ENCODE results near the gene GKAP1.

DNA sequence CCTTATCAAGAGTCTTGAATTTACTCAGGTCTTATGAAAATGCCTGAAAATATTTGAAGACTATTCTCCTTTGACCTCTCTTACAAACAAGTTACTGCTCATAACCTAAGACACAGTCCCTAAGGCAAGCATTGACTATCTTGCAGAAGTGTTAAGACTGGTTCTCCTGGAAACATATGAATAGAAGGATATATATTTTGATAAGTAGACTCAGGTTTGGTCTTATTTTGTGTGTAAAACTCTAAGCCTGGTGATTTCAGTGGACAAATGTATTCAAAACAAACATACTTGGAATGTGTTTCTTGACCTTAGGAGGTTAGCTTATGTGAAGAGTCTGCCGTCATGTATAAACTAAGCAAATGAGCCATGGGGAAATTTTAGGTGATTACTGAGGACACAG is 102.3 kb downstream of the GKAP1 start:
- TF ChIP-seq EZH2 (IDR thresholded peaks at IDR 0.05; ENCODE audit: low read depth, unreplicated experiment) (no peak), POLR2AphosphoS5 (IDR thresholded peaks at IDR 0.05; ENCODE audit: low read depth) (no peak)
- TF ChIP-seq, protein P1, sequence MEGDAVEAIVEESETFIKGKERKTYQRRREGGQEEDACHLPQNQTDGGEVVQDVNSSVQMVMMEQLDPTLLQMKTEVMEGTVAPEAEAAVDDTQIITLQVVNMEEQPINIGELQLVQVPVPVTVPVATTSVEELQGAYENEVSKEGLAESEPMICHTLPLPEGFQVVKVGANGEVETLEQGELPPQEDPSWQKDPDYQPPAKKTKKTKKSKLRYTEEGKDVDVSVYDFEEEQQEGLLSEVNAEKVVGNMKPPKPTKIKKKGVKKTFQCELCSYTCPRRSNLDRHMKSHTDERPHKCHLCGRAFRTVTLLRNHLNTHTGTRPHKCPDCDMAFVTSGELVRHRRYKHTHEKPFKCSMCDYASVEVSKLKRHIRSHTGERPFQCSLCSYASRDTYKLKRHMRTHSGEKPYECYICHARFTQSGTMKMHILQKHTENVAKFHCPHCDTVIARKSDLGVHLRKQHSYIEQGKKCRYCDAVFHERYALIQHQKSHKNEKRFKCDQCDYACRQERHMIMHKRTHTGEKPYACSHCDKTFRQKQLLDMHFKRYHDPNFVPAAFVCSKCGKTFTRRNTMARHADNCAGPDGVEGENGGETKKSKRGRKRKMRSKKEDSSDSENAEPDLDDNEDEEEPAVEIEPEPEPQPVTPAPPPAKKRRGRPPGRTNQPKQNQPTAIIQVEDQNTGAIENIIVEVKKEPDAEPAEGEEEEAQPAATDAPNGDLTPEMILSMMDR (conservative IDR thresholded peaks at IDR 0.05; ENCODE audit: low read depth in 2 of 2): no peak
- TF ChIP-seq, protein P2, sequence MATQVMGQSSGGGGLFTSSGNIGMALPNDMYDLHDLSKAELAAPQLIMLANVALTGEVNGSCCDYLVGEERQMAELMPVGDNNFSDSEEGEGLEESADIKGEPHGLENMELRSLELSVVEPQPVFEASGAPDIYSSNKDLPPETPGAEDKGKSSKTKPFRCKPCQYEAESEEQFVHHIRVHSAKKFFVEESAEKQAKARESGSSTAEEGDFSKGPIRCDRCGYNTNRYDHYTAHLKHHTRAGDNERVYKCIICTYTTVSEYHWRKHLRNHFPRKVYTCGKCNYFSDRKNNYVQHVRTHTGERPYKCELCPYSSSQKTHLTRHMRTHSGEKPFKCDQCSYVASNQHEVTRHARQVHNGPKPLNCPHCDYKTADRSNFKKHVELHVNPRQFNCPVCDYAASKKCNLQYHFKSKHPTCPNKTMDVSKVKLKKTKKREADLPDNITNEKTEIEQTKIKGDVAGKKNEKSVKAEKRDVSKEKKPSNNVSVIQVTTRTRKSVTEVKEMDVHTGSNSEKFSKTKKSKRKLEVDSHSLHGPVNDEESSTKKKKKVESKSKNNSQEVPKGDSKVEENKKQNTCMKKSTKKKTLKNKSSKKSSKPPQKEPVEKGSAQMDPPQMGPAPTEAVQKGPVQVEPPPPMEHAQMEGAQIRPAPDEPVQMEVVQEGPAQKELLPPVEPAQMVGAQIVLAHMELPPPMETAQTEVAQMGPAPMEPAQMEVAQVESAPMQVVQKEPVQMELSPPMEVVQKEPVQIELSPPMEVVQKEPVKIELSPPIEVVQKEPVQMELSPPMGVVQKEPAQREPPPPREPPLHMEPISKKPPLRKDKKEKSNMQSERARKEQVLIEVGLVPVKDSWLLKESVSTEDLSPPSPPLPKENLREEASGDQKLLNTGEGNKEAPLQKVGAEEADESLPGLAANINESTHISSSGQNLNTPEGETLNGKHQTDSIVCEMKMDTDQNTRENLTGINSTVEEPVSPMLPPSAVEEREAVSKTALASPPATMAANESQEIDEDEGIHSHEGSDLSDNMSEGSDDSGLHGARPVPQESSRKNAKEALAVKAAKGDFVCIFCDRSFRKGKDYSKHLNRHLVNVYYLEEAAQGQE (IDR thresholded peaks at IDR 0.05; ENCODE audit: unreplicated experiment): no peak
